Tibial artery (tissue), 4 donors: ENCODE results near the gene JUNB.

Source experiments
- DNase-seq, 2 donors: peaks; one replicate each; pipeline ENCODE4 v3.0.0-alpha.2; 2019
- H3K27ac ChIP-seq, 2 donors: fragments of 200-600 bp; sonication (generic) in 1 of 2; 1 replicate in 1 of 2; 2 replicates in 1 of 2; pipeline ENCODE4 v1.5.1; 2018 to 2019; ENCODE audit warnings: mild to moderate bottlenecking in 1 of 2
- H3K27me3 ChIP-seq, 2 donors: fragments of 200-600 bp; sonication (generic) in 1 of 2; one replicate each; pipeline versions ENCODE4 v1.5.1 to v1.6.0; 2016 to 2019
- H3K36me3 ChIP-seq, 3 donors: fragments of 200-600 bp; sonication (generic) in 2 of 3; one replicate each; pipeline ENCODE4 v1.5.1; 2016 to 2019; ENCODE audit warnings: mild to moderate bottlenecking in 2 of 3
- H3K4me1 ChIP-seq, 4 donors: fragments of 200-600 bp; sonication (generic) in 2 of 4; 1 replicate in 3 of 4; 2 replicates in 1 of 4; pipeline ENCODE4 v1.5.1; 2016 to 2019
- H3K4me3 ChIP-seq, 2 donors: fragments of 200-600 bp; sonication (generic) in 1 of 2; 1 replicate in 1 of 2; 2 replicates in 1 of 2; pipeline ENCODE4 v1.5.1; 2018 to 2019; ENCODE audit warnings: mild to moderate bottlenecking in 2 of 2
- H3K9me3 ChIP-seq, 3 donors: fragments of 200-600 bp; sonication (generic) in 1 of 3; one replicate each; pipeline ENCODE4 v1.5.1; 2016 to 2019
- intact Hi-C: fragments of 100-400 bp; cut with DNase I; formaldehyde crosslinking; loops from one replicate; pipeline ENCODE4 v1.15.0; 2023; ENCODE audit warnings: low total_unique reads
- TF ChIP-seq, protein P1 (sequence below), 2 experiments: fragments of 200-600 bp in 1 of 2; fragments of 450-650 bp in 1 of 2; IDR thresholded peaks; one replicate each; pipeline ENCODE4 v1.5.1; 2017 to 2019; ENCODE audit warnings: antibody characterized with exemption in 2 of 2, mild to moderate bottlenecking in 1 of 2, moderate library complexity in 1 of 2

JUNB gene

DNA sequence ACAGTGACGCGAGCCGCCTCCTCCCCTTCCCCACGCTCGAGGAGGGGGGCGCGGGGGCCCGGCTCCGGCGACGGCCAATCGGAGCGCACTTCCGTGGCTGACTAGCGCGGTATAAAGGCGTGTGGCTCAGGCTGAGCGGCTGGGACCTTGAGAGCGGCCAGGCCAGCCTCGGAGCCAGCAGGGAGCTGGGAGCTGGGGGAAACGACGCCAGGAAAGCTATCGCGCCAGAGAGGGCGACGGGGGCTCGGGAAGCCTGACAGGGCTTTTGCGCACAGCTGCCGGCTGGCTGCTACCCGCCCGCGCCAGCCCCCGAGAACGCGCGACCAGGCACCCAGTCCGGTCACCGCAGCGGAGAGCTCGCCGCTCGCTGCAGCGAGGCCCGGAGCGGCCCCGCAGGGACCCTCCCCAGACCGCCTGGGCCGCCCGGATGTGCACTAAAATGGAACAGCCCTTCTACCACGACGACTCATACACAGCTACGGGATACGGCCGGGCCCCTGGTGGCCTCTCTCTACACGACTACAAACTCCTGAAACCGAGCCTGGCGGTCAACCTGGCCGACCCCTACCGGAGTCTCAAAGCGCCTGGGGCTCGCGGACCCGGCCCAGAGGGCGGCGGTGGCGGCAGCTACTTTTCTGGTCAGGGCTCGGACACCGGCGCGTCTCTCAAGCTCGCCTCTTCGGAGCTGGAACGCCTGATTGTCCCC is at the start of gene JUNB:
Gene JUNB, plus strand, starts transcription at position 142 of the 706 bp plus-strand sequence. Its CDS starts 286 bp downstream, at position 428.
- peak within 1 kb of the TSS; percentile 86 to 96 for H3K4me3 ChIP-seq
- peak within 1 kb of the TSS; percentile 98 to 99 for H3K27ac ChIP-seq
- no peaks in the 10 kb centered on the region for H3K27me3 ChIP-seq
- H3K9me3 ChIP-seq, result no peaks in the 10 kb centered on the region
- intact Hi-C loops, result loop anchor here (2.0 to 10.0 kb wide), 2 partner anchors 13 to 1053 kb away; no protein-coding TSS in a partner anchor
- peak; percentile 95 to 99 for DNase-seq
- TF ChIP-seq, protein P1, sequence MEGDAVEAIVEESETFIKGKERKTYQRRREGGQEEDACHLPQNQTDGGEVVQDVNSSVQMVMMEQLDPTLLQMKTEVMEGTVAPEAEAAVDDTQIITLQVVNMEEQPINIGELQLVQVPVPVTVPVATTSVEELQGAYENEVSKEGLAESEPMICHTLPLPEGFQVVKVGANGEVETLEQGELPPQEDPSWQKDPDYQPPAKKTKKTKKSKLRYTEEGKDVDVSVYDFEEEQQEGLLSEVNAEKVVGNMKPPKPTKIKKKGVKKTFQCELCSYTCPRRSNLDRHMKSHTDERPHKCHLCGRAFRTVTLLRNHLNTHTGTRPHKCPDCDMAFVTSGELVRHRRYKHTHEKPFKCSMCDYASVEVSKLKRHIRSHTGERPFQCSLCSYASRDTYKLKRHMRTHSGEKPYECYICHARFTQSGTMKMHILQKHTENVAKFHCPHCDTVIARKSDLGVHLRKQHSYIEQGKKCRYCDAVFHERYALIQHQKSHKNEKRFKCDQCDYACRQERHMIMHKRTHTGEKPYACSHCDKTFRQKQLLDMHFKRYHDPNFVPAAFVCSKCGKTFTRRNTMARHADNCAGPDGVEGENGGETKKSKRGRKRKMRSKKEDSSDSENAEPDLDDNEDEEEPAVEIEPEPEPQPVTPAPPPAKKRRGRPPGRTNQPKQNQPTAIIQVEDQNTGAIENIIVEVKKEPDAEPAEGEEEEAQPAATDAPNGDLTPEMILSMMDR (IDR thresholded peaks at IDR 0.05), result peak in 1 of 2 experiments; percentile 26
- H3K4me1 ChIP-seq, result peaks cover 0 to 58% (median 48%) of the 10 kb centered on the region in 4 donors
- peaks cover 0 to 13% (median 9%) of the 10 kb centered on the region in 3 donors for H3K36me3 ChIP-seq

DNA sequence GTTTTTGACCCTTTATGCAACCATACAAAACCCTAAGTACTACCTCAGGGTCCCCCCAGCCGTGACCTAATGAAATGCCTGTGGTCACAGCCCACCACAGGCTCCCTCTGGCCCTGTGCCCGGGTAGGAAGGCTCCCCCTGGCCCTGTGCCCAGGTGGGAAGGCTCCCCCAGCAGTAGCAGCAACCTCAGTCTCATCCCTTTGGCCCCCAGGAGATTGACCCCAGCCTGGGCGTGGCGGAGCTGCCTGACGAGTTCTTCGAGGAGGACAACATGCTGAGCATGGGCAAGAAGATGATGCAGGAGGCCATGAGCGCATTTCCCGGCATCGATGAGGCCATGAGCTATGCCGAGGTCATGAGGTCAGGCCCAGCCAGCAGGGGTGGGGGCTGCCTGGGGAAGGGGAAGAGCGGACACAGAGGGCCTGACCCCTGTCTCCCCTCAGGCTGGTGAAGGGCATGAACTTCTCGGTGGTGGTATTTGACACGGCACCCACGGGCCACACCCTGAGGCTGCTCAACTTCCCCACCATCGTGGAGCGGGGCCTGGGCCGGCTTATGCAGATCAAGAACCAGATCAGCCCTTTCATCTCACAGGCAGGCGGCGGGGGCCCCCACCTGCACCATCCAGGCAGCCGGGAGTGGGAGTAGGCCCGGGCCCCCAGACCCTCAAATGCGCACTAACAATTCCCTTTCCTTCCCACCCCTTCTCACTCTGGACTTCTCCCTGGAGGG is 46.0 kb upstream of the JUNB start:
- no peaks in the 10 kb centered on the region for H3K9me3 ChIP-seq
- H3K27me3 ChIP-seq, result peaks cover 0 to 11% of the 10 kb centered on the region in 2 donors
- H3K27ac ChIP-seq, result no peak overlapping the region
- no peak overlapping the region for H3K4me3 ChIP-seq
- TF ChIP-seq, protein P1 (IDR thresholded peaks at IDR 0.05), result no peak
- DNase-seq, result no peak
- intact Hi-C loops, result no loop called here
- peaks cover 50 to 81% (median 65%) of the 10 kb centered on the region in 3 donors for H3K36me3 ChIP-seq
- no peaks in the 10 kb centered on the region for H3K4me1 ChIP-seq

DNA sequence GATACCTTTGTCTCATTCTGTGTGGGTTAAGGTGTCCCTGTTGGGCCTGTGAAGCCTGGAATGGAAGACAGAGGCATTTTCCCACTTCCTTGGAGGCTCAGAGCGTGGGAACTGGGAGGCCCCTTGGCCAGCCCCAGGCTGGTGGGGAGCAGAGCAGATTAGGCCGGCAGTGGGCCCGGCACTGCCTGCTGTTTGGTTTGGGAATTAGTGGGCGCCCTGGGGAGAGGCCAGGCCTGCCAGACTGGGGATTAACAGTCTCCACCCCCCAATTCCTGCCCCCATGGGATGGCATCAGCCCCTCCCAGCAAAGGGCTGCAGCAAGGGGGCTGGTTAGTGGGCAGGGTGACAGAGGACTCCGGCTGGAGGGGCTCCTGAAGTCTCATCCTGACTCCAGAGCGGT is 42.8 kb upstream of the JUNB start:
- TF ChIP-seq, protein P1 (IDR thresholded peaks at IDR 0.05), result no peak
- no peak for DNase-seq
- Histone ChIP-seq H3K27ac (no peak overlapping the region), H3K27me3 (peaks cover 0 to 31% of the 10 kb centered on the region in 2 donors), H3K4me3 (no peak overlapping the region), H3K36me3 (peaks cover 31 to 51% (median 43%) of the 10 kb centered on the region in 3 donors), H3K9me3 (no peaks in the 10 kb centered on the region), H3K4me1 (no peaks in the 10 kb centered on the region)
- intact Hi-C loops, result no loop called here

DNA sequence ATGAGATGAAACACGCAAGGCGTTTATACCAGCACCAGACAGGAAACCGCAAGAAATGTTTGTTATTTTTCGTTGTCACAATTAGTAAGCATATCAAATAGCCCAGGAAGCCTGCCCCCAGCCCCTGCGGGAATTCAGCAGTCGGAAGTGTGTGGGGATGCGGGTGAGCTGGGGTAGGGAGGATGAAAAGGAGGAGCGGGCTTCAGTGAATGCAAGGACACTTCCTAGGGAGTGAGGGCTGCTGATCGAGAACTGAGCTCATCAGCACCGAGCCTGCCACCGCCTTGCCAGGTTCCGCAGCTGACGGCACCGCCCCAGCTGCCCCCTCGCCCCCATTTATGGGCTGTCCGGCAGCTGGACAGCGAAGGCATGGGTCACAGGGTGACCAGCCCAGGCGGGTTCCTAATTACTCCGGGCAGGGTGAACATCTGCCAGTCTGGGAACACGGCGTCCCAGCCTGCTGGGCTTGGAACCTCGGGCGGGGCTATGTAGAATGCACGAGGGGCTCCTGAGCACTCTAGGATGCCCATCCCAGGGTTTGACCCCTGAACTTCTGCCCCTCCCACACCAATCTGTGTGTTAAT is 41.3 kb upstream of the JUNB start:
- intact Hi-C loops, result no loop called here
- H3K27me3 ChIP-seq, result peaks cover 0 to 37% of the 10 kb centered on the region in 2 donors
- H3K4me3 ChIP-seq, result no peak overlapping the region
- H3K36me3 ChIP-seq, result peaks cover 30 to 36% (median 34%) of the 10 kb centered on the region in 3 donors
- H3K9me3 ChIP-seq, result no peaks in the 10 kb centered on the region
- no peak overlapping the region for H3K27ac ChIP-seq
- H3K4me1 ChIP-seq, result no peaks in the 10 kb centered on the region
- TF ChIP-seq, protein P1 (IDR thresholded peaks at IDR 0.05), result no peak
- DNase-seq, result no peak

DNA sequence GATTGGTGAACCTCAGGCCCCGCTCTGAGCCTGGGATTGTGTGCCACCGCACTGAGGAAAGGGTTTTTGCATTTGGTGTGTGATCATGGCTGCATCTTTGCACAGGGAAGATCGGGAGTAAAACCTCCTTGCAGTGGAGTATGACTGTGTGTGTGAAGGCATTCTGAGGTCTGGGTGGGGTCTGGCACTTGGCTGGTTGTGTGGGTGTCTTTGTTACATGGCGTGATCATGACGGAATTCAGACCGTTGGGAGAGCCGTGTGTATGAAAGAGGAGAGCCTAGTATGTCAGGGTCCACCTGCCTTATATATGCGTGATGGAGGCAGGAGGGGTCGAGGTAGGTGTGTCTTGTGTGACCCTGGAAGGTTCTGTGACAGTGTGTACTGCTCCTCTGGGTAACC is 40.4 kb upstream of the JUNB start:
- no peak overlapping the region for H3K4me3 ChIP-seq
- H3K9me3 ChIP-seq, result no peaks in the 10 kb centered on the region
- peaks cover 22 to 28% (median 26%) of the 10 kb centered on the region in 3 donors for H3K36me3 ChIP-seq
- DNase-seq, result no peak
- intact Hi-C loops, result no loop called here
- H3K27me3 ChIP-seq, result peaks cover 0 to 37% of the 10 kb centered on the region in 2 donors
- H3K27ac ChIP-seq, result no peak overlapping the region
- H3K4me1 ChIP-seq, result no peaks in the 10 kb centered on the region
- TF ChIP-seq, protein P1 (IDR thresholded peaks at IDR 0.05), result no peak
